Neuron (in vitro differentiated cells): ENCODE data around the gene PRR14L.
"Not testable (repeated sequence)": the region's sequence is repeated elsewhere in the genome, so short reads cannot be mapped to it uniquely, and the experiment has no call there.

Source experiments
- H2AFZ ChIP-seq: one replicate; pipeline ENCODE4 v1.6.1; 2013; ENCODE audit warnings: low read depth, mild to moderate bottlenecking, inconsistent platforms, low read length, moderate library complexity
- H3K27me3 ChIP-seq: one replicate; pipeline ENCODE4 v1.6.1; 2013; ENCODE audit warnings: low read length; ENCODE audit not compliant: insufficient read depth
- H3K36me3 ChIP-seq: one replicate; pipeline ENCODE4 v1.6.1; 2013; ENCODE audit warnings: low read length; ENCODE audit not compliant: insufficient read depth
- H3K4me1 ChIP-seq: one replicate; pipeline ENCODE4 v1.6.1; 2013; ENCODE audit warnings: low read length; ENCODE audit not compliant: insufficient read depth
- H3K4me3 ChIP-seq: 2 replicates; pipeline ENCODE4 v1.5.1; 2013; ENCODE audit warnings: mild to moderate bottlenecking, low read length, moderate library complexity
- H3K9me3 ChIP-seq: one replicate; pipeline ENCODE4 v1.6.1; 2013; ENCODE audit warnings: low read length

PRR14L gene

DNA sequence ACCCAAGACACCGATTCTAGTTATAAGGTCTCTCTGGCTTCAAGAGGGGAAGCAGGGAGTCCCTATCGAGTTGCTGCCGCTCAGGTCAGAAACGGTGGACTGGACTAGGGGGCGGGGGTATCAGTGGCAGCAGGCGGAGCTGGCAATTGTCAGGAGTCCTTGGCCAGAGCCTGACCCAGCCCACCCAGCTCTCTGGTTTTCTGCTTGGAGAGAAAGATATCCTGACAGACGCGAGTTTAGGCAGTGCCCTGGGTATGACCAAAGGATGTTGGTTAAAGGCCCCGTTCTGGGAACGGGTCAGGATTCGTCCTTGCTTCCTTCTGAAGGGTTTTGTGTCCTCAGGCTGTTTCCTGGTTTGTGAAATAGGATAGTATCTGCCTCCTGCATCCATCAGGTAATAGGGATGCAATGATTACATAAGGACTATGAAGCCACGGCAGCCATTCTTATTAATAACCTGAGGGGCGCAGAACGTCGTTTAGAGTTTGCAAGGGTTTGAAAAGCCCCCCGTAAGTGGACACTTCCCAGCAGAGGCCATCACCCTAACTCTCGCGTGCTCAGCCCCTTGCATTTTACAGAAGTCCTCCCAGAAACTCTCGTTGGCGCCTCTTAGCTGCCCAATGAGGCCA lies 3.2 kb upstream of the PRR14L start:
- Histone ChIP-seq H3K4me1 (peaks cover 31% of the 10 kb centered on the region), H3K9me3 (no peaks in the 10 kb centered on the region), H3K36me3 (peaks cover 6% of the 10 kb centered on the region), H3K4me3 (peak overlapping the region; percentile 57), H3K27me3 (no peaks in the 10 kb centered on the region), H2AFZ (peak overlapping the region; percentile 70)

DNA sequence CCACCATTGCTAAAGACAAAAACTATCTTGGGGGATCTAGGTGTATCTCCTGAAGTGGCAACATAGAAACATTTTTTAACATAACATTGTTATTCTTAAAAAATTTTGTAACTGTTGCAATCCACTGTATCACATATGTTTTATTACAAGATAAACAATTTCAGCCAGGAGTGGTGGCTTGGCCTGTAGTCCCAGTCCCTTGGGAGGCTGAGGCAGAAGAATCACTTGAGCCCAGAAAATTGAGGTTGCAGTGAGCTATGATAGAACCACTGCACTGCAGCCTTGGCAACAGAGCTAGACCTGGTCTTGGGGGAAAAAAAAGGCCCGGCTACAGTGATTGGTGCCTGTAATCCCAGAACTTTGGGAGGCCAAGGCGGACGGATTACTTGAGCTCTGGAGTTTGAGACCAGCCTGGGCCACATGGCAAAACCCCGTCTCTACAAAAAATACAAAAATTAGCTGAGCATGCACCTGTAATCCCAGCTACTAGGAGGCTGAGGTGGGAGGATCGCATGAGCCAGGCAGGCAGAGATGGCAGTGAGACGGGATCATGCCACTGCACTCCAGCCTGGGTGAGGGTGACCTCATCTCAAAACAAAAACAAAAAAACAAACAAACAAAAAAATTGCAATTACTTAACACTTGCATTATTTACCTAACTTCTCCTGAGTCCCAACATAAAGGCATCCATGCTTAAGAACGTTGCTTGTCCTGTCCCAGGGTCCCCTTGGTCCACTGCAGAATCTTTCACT lies 2.3 kb upstream of the PRR14L start:
- Histone ChIP-seq H3K4me3 (peak overlapping the region; percentile 57), H3K4me1 (peaks cover 35% of the 10 kb centered on the region), H2AFZ (peak overlapping the region; percentile 70), H3K9me3 (no peaks in the 10 kb centered on the region), H3K27me3 (no peaks in the 10 kb centered on the region), H3K36me3 (peaks cover 6% of the 10 kb centered on the region)

DNA sequence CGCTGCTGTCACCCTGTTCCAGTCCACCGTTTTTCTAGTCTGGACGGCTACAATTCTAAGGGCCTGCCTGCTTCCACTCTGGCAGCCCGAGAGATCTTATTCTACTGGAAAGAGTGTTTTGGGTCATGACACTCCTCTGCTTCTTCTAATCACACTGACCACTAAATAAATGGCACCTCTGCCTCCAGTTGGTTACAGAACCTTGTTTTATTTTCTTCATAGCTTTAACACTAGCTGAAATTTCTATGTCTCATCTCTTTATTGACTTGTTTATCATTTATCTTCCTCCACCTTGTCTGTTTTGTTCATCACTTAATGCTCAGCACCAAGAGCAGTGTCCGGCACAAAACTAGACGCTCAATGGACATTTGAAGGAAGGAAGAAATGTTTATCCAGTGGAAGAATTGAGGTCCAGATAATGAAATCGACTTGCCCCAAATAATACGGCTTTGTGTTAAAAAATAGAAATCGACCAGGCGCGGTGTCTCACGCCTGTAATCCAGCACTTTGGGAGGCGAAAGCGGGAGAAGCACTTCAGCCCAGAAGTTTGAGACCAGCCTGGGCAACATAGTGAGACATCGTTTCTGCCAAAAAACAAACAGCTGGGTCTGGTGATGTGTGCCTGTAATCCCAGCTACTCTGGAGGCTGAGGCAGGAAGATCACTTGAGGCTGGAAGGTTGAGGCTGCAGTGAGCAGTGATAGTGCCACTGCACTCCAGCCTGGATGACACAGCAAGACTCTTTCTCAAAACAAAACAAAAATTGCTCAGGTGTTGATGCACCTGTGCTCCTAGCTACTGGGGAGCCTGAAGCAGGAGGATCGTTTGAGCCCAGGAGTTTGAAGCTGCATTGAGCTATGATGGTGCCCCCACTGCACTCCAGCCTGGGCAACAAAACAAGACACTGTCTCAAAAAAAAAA lies 693 bp upstream of the PRR14L start:
- Histone ChIP-seq H3K4me3 (peak overlapping the region; percentile 72), H3K36me3 (peaks cover 9% of the 10 kb centered on the region), H3K9me3 (no peaks in the 10 kb centered on the region), H3K27me3 (no peaks in the 10 kb centered on the region), H2AFZ (peak overlapping the region; percentile 63), H3K4me1 (peaks cover 35% of the 10 kb centered on the region)

DNA sequence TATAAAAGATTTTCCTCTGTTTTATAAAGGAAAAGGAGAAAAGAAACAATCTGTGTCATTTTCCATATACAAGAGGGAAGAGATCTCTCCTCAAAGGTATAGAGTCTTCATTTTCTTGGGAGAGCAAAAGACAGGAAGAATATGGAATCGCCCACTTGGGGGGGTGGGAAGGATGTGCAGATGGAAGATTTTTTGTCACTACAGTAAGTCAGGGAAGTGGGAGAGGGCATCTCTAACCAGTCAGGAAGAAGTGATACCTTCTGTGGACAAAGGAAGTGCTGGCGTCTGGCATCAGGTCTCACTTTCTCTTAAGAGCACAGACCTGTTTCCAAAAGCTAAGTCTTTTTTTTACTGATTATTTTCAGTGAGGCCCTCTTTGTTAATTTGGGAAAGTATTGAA lies 1.4 kb downstream of the PRR14L start:
- H3K27me3 ChIP-seq, result no peaks in the 10 kb centered on the region
- H3K4me3 ChIP-seq, result peak overlapping the region; percentile 72
- no peaks in the 10 kb centered on the region for H3K9me3 ChIP-seq
- no peak overlapping the region for H2AFZ ChIP-seq
- H3K36me3 ChIP-seq, result peaks cover 9% of the 10 kb centered on the region
- peaks cover 26% of the 10 kb centered on the region for H3K4me1 ChIP-seq

DNA sequence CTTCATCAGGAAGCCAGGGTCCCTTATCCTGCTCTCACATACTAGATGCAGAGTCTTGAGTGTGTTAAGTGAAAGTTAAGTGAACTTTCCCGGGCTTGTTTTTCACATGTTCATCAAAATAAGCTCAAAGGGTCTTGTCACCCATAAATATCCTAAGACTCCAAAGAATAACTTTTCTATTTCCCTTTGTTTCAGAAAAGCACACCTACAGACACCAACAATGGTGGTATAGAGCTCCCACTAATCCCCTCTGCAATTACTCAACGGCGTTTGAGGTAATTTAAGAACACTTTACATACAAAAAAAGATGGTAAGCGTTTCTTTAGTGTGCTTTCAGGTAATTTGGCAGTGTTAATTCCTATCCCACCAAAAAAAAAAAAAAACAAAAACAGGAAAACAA lies 2.5 kb downstream of the PRR14L start:
- H3K4me1 ChIP-seq, result peaks cover 23% of the 10 kb centered on the region
- H3K36me3 ChIP-seq, result peaks cover 12% of the 10 kb centered on the region
- no peak overlapping the region for H2AFZ ChIP-seq
- no peaks in the 10 kb centered on the region for H3K9me3 ChIP-seq
- no peak overlapping the region for H3K4me3 ChIP-seq
- no peaks in the 10 kb centered on the region for H3K27me3 ChIP-seq

DNA sequence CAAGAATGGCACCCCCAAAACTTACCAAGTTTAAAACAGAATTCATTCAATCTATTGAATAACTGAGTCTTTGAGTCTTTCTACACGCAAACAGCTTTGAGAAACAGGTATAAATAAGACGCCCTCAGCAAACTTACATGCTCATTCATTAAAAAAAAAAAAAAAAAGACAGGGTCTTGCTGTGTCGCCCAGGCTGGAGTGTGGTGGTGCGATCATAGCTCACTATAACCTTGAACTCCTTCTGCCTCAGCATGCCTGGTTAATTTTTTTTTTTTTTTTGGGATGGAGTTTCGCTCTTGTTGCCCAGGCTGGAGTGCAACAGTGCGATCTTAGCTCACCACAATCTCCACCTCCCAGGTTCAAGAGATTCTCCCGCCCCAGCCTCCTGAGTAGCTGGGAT lies 6.1 kb downstream of the PRR14L start:
- Histone ChIP-seq H3K36me3 (peaks cover 27% of the 10 kb centered on the region), H3K4me1 (peaks cover 12% of the 10 kb centered on the region), H3K27me3 (no peaks in the 10 kb centered on the region), H2AFZ (no peak overlapping the region), H3K9me3 (no peaks in the 10 kb centered on the region), H3K4me3 (no peak overlapping the region)

DNA sequence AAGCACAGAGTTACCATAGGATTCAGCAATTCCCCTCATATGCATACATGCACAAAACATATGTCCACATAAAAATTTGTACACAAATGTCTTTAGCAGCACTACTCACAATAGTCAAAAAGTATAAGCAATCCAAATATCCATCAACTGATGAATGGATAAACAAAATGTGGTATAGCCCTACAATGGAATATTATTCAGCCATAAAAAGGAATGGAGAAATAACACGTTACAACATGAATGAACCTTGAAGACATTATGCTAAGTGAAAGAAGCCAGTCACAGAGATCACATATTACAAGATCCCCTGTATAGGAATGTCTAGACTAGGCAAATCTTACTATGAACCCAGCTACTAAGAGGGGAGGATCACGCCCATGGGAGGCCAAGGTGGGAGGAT lies 7.2 kb downstream of the PRR14L start:
- Histone ChIP-seq H3K4me1 (peaks cover under 1% of the 10 kb centered on the region), H3K27me3 (no peaks in the 10 kb centered on the region), H2AFZ (no peak overlapping the region), H3K4me3 (no peak overlapping the region), H3K36me3 (peaks cover 36% of the 10 kb centered on the region), H3K9me3 (no peaks in the 10 kb centered on the region)

DNA sequence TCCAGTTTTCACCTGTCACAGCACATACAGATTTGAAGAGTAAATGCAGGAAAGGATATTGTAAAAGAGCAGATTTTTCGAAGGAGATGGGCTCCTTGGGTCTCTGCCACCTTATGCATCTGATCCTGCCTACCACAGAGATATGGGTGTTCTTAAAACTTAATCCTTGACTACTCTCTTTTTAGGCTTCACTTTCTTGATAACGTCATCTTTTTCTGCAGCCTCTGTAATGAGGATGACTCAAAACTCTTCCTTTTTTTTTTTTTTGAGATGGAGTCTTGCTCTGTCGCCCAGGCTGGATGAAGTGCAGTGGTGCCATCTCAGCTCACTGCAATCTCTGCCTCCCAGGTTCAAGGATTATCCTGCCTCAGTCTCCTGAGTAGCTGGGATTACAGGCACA lies 7.8 kb downstream of the PRR14L start:
- Histone ChIP-seq H3K4me1 (no peaks in the 10 kb centered on the region), H3K36me3 (peaks cover 35% of the 10 kb centered on the region), H3K4me3 (no peak overlapping the region), H3K27me3 (no peaks in the 10 kb centered on the region), H2AFZ (no peak overlapping the region), H3K9me3 (no peaks in the 10 kb centered on the region)

DNA sequence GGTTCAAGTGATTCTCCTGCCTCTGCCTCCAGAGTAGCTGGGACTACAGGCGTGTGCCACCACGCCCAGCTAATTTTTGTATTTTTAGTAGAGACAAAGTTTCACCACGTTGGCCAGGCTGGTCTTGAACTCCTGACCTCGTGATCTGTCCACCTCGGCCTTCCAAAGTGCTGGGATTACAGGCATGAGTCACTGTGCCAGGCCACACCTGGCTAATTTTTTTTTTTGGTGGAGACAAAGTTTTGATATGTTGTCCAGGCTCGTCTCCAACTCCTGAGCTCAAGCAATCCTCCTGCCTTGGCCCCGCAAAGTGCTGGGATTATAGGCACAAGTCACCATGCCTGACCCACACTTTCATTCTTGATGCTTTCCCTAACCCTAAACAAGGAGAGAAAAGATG lies 9.6 kb downstream of the PRR14L start:
- not testable (repeated sequence) for H3K4me3 ChIP-seq, H3K9me3 ChIP-seq, H2AFZ ChIP-seq, H3K27me3 ChIP-seq, H3K4me1 ChIP-seq
- H3K36me3 ChIP-seq, result peaks cover 29% of the 10 kb centered on the region

DNA sequence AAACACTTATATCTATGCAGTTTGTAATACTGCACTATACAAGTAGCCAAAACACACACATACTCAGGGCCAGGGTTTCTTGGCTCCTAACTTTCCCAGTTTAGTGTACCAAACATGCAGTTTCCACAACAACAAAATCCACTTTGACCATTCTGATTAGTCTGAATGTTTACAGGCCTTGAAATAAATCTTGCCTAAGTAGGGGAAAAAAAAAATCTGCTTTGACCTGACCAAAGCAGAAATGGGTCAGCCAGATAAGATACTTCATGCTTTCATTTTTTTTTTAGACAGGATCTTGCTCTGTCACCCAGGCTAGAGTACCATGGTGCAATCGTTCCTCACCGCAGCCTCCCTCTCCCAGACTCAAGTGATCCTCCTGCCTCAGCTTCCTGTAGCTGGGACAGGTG lies 10.1 kb downstream of the PRR14L start:
- H3K4me3 ChIP-seq, result no peak overlapping the region
- H3K9me3 ChIP-seq, result no peaks in the 10 kb centered on the region
- H3K36me3 ChIP-seq, result peaks cover 30% of the 10 kb centered on the region
- no peak overlapping the region for H2AFZ ChIP-seq
- H3K27me3 ChIP-seq, result no peaks in the 10 kb centered on the region
- H3K4me1 ChIP-seq, result no peaks in the 10 kb centered on the region

DNA sequence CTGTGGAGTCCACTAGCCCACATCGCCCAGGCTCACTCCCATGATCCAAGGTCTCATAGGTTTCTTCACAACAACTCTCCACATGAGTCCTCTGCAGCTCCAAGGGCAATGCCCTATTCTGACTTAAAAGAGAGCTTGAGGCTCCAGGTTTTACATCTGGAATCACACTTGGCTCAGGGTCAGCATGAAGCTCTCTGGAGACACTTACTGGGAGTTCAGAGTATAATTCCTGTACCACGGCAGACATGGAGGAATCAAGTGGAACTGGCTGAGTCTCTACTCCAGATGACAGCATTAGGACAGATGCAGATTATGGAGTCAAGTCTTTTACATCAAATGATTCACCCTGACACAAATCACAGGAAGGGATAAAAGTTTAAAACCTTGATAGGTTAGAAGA lies 11.4 kb downstream of the PRR14L start:
- H3K9me3 ChIP-seq, result no peaks in the 10 kb centered on the region
- no peaks in the 10 kb centered on the region for H3K27me3 ChIP-seq
- H3K4me1 ChIP-seq, result no peaks in the 10 kb centered on the region
- H2AFZ ChIP-seq, result no peak overlapping the region
- no peak overlapping the region for H3K4me3 ChIP-seq
- peaks cover 38% of the 10 kb centered on the region for H3K36me3 ChIP-seq

DNA sequence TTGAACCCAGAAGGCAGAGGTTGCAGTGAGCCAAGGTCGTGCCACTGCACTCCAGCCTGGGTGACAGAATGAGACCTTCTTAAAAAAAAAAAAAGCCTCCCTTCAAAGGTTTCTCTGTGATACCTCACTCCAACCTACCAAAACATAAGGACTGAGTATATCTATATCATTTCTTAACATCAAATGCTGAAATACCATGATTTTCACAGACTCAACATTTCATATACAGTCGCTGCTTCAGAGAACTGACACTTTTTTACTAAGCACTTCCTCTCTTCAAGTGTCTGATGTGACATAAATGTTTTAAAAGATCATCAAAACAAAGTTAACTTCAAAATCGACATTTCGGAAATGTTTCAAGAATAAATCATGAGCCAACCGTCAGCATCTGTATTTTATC lies 12.0 kb downstream of the PRR14L start:
- no peaks in the 10 kb centered on the region for H3K27me3 ChIP-seq
- peaks cover 36% of the 10 kb centered on the region for H3K36me3 ChIP-seq
- no peak overlapping the region for H2AFZ ChIP-seq
- no peak overlapping the region for H3K4me3 ChIP-seq
- no peaks in the 10 kb centered on the region for H3K4me1 ChIP-seq
- H3K9me3 ChIP-seq, result no peaks in the 10 kb centered on the region

DNA sequence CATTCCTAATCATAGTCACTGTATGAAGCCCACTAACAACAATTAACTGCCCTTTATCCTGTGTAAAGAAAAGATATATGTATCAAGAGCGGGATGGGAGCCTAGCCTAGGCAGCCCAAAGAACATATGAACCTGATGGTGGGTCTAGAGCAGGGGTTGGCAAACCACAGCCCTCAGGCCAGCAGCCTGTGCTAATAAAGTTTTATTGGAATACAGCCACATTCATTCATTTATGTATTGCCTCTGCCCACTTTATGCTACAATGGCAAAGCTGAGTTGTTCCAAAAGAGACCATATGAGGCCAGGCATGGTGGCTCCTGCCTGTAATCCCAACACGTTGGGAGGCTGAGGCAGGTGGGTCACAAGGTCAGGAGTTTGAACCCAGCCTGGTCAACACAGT lies 13.5 kb downstream of the PRR14L start:
- H2AFZ ChIP-seq, result no peak overlapping the region
- no peak overlapping the region for H3K4me3 ChIP-seq
- no peaks in the 10 kb centered on the region for H3K4me1 ChIP-seq
- H3K27me3 ChIP-seq, result no peaks in the 10 kb centered on the region
- H3K36me3 ChIP-seq, result peaks cover 36% of the 10 kb centered on the region
- H3K9me3 ChIP-seq, result no peaks in the 10 kb centered on the region
